MCF 10A (cell line): Measurements from ENCODE around the gene ACADL. TPM values are rescaled to one million over a fixed set of nuclear protein-coding genes. Genes with fewer than 3 reads are reported as not detected.

Experiments
- BruUV-seq: library from RNA; stranded (reverse); fragments of 400-500 nt; replicated peaks from 2 replicates; lab custom pipeline; 2021; lab: Mats Ljungman, UMichigan
- CTCF ChIA-PET: fragments of 300-600 bp; sonication (Branson Sonifier 250); formaldehyde crosslinking; extraction: SDS; loops from one replicate; lab custom pipeline; 2021; ENCODE audit warnings: antibody characterized with exemption, inconsistent platforms; lab: Yijun Ruan, JAX
- POLR2A ChIA-PET: fragments of 300-600, 350-650 bp; sonication (Branson Sonifier 250); formaldehyde crosslinking; extraction: SDS; loops from one replicate; lab custom pipeline; 2020; ENCODE audit warnings: antibody characterized with exemption, inconsistent platforms; lab: Yijun Ruan, JAX
- DNase-seq: peaks from one replicate; pipeline ENCODE4 v3.0.0-alpha.2; 2018; ENCODE audit not compliant: unreplicated experiment
- H3K27ac Mint-ChIP-seq: one replicate; pipeline ENCODE4 v1.8.0; 2022; ENCODE audit warnings: mild to moderate bottlenecking, low read depth, mixed read lengths; ENCODE audit not compliant: unreplicated experiment
- H3K27me3 Mint-ChIP-seq: one replicate; pipeline ENCODE4 v1.8.0; 2022; ENCODE audit warnings: mixed read lengths; ENCODE audit not compliant: insufficient read depth, unreplicated experiment
- H3K36me3 Mint-ChIP-seq: one replicate; pipeline ENCODE4 v1.8.0; 2022; ENCODE audit warnings: mild to moderate bottlenecking, moderate library complexity, mixed read lengths; ENCODE audit not compliant: insufficient read depth, unreplicated experiment
- H3K4me1 Mint-ChIP-seq: one replicate; pipeline ENCODE4 v1.8.0; 2022; ENCODE audit warnings: mixed read lengths; ENCODE audit not compliant: insufficient read depth, unreplicated experiment
- H3K4me3 Mint-ChIP-seq: one replicate; pipeline ENCODE4 v1.8.0; 2022; ENCODE audit warnings: mild to moderate bottlenecking, moderate library complexity, mixed read lengths; ENCODE audit not compliant: unreplicated experiment
- H3K9me3 Mint-ChIP-seq: one replicate; pipeline ENCODE4 v1.8.0; 2022; ENCODE audit warnings: mixed read lengths; ENCODE audit not compliant: unreplicated experiment
- intact Hi-C: fragments of 100-400 bp; cut with micrococcal nuclease; formaldehyde crosslinking; loops from 2 replicates; pipeline ENCODE4 v1.14.1; 2022
- total RNA-seq: library from RNA; stranded (reverse); gene quantifications from 2 replicates; pipeline ENCODE4 v1.2.3, GENCODE V29; 2022
- TF ChIP-seq, protein P1 (sequence below): fragments of 200-600 bp; IDR thresholded peaks from one replicate; pipeline ENCODE4 v1.8.0; 2022; ENCODE audit warnings: antibody characterized with exemption, mild to moderate bottlenecking; ENCODE audit not compliant: unreplicated experiment

The ACADL gene
- total RNA-seq, 1 experiment from 2014 or later, result not detected

GRCh38 chr2:210233487-210233886 lies 8.2 kb upstream of the ACADL start:
- Mint-ChIP-seq H3K27ac (peak overlapping the region; percentile 76), H3K27me3 (no peaks in the 10 kb centered on the region), H3K4me1 (peaks cover 15% of the 10 kb centered on the region), H3K36me3 (no peaks in the 10 kb centered on the region), H3K4me3 (no peak overlapping the region), H3K9me3 (no peaks in the 10 kb centered on the region)
- TF ChIP-seq, protein P1, sequence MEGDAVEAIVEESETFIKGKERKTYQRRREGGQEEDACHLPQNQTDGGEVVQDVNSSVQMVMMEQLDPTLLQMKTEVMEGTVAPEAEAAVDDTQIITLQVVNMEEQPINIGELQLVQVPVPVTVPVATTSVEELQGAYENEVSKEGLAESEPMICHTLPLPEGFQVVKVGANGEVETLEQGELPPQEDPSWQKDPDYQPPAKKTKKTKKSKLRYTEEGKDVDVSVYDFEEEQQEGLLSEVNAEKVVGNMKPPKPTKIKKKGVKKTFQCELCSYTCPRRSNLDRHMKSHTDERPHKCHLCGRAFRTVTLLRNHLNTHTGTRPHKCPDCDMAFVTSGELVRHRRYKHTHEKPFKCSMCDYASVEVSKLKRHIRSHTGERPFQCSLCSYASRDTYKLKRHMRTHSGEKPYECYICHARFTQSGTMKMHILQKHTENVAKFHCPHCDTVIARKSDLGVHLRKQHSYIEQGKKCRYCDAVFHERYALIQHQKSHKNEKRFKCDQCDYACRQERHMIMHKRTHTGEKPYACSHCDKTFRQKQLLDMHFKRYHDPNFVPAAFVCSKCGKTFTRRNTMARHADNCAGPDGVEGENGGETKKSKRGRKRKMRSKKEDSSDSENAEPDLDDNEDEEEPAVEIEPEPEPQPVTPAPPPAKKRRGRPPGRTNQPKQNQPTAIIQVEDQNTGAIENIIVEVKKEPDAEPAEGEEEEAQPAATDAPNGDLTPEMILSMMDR, result no peak
- BruUV-seq, result no TSS peak
- intact Hi-C loops, result no loop called here
- POLR2A ChIA-PET, result interaction anchor here (0.7 kb wide), 1 partner anchor 270 kb away, joined by 3 read pairs; no protein-coding TSS in a partner anchor
- DNase-seq, result peak; percentile 14
- CTCF ChIA-PET, result no interaction called here

DNA sequence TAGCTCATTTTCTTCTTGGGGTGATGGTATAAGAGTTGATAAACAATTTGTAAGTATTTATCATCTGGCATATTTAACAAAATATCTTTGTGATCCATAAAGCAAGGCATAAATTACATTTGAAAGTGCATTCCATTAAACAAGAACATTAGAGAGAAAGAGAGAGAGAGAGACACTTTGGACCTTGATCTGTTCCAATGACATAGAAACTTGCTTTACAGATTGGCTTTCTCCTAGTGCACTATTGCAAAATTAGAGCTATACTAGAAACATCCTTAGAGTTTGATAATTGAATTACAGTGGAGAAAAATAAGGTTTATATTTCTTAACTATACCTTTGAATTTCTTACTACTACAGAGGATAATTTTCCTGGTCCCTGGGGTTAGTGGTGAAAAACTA lies 5.7 kb upstream of the ACADL start:
- intact Hi-C loops, result no loop called here
- no peaks in the 10 kb centered on the region for H3K36me3 Mint-ChIP-seq
- no peak overlapping the region for H3K27ac Mint-ChIP-seq
- TF ChIP-seq, protein P1, result no peak
- H3K4me1 Mint-ChIP-seq, result peaks cover 23% of the 10 kb centered on the region
- no peak for DNase-seq
- CTCF ChIA-PET, result interaction anchor here (0.6 to 1.0 kb wide), 2 partner anchors 32 to 739 kb away, joined by 3 read pairs; no protein-coding TSS in a partner anchor
- H3K9me3 Mint-ChIP-seq, result no peaks in the 10 kb centered on the region
- POLR2A ChIA-PET, result interaction anchor here (0.6 kb wide), 1 partner anchor 81 kb away, joined by 3 read pairs; no protein-coding TSS in a partner anchor
- H3K4me3 Mint-ChIP-seq, result no peak overlapping the region
- H3K27me3 Mint-ChIP-seq, result no peaks in the 10 kb centered on the region
- BruUV-seq, result no TSS peak

DNA sequence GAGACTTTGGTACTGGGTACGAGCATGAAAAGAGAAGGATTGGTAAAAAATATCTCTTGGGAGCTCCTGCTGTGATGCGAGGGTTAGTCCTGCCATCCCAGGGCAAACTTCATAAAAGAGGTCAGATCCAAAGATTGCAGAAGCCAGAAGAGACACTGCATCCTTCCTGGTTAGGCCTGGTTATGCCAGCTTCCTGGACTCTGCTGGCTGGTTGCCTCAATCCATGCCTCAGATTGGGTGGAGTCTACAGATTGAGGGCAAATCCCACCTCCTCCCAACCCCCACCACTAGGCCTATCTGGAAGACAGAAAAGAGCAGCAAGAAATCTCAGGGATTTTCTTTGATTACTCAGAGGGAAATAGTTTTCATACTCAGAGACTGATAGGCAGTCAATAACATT lies 5.3 kb upstream of the ACADL start:
- TF ChIP-seq, protein P1, result no peak
- no peak for DNase-seq
- Mint-ChIP-seq H3K27ac (no peak overlapping the region), H3K4me3 (no peak overlapping the region), H3K36me3 (no peaks in the 10 kb centered on the region), H3K27me3 (no peaks in the 10 kb centered on the region), H3K9me3 (no peaks in the 10 kb centered on the region), H3K4me1 (peaks cover 25% of the 10 kb centered on the region)
- ChIA-PET POLR2A (interaction anchor here (0.6 to 0.7 kb wide), 2 partner anchors 82 to 1862 kb away, joined by 3 read pairs; no protein-coding TSS in a partner anchor), CTCF (interaction anchor here (0.8 to 1.0 kb wide), 2 partner anchors 12 to 32 kb away, joined by 3 to 4 read pairs; no protein-coding TSS in a partner anchor)
- BruUV-seq, result no TSS peak
- intact Hi-C loops, result no loop called here

GRCh38 chr2:210228586-210228985 lies 3.3 kb upstream of the ACADL start:
- ChIA-PET CTCF (interaction anchor here (0.6 to 2.0 kb wide), 2 partner anchors 33 to 171 kb away, joined by 3 to 6 read pairs; no protein-coding TSS in a partner anchor), POLR2A (no interaction called here)
- H3K36me3 Mint-ChIP-seq, result no peaks in the 10 kb centered on the region
- no peak overlapping the region for H3K4me3 Mint-ChIP-seq
- no peak for DNase-seq
- no TSS peak for BruUV-seq
- H3K27ac Mint-ChIP-seq, result peak overlapping the region; percentile 19
- TF ChIP-seq, protein P1, result no peak
- H3K27me3 Mint-ChIP-seq, result no peaks in the 10 kb centered on the region
- peaks cover 19% of the 10 kb centered on the region for H3K4me1 Mint-ChIP-seq
- H3K9me3 Mint-ChIP-seq, result no peaks in the 10 kb centered on the region
- intact Hi-C loops, result no loop called here
